GM12874 (cell line): Measurements from ENCODE around the gene IFRD1.

Experiments used
- CTCF ChIP-seq: IDR thresholded peaks from 2 replicates; pipeline ENCODE4 v1.5.1; 2011; ENCODE audit warnings: low read depth, mild to moderate bottlenecking, control low read depth, low read length, moderate library complexity; ENCODE audit not compliant: insufficient read depth

IFRD1 gene

GRCh38 chr7:112453505-112454171 is 3.4 kb downstream of the IFRD1 start:
- TF ChIP-seq CTCF: no peak

GRCh38 chr7:112459645-112460044 is 9.4 kb downstream of the IFRD1 start:
- no peak for TF ChIP-seq CTCF

GRCh38 chr7:112462236-112462635 is 12.0 kb downstream of the IFRD1 start:
- TF ChIP-seq CTCF: no peak

- no peak for TF ChIP-seq CTCF
Measured at GRCh38 chr7:112467867-112468266, 17.6 kb downstream of the IFRD1 start.

GRCh38 chr7:112470194-112470593 is 19.9 kb downstream of the IFRD1 start:
- TF ChIP-seq CTCF: no peak

- no peak for TF ChIP-seq CTCF
Measured at GRCh38 chr7:112476390-112477052, 26.3 kb downstream of the IFRD1 start.

GRCh38 chr7:112481121-112481736 is 31.0 kb downstream of the IFRD1 start:
- no peak for TF ChIP-seq CTCF
